Measurements from ENCODE around the gene PIEZO2. TPM values are rescaled to one million over a fixed set of nuclear protein-coding genes. Genes with fewer than 3 reads are reported as not detected.

PIEZO2 gene
- total RNA-seq, 1 experiment from 2014 or later = 0.57 TPM

- Histone ChIP-seq H3K27ac (ENCODE audit: low read length) (no peak overlapping the region), H3K27me3 (ENCODE audit: control insufficient read depth, insufficient read depth, low read length) (no peaks in the 10 kb centered on the region), H3K36me3 (ENCODE audit: control insufficient read depth, insufficient read depth, low read length) (no peaks in the 10 kb centered on the region), H3K4me1 (ENCODE audit: control insufficient read depth, insufficient read depth, low read length) (no peaks in the 10 kb centered on the region), H3K4me3 (ENCODE audit: low read depth in 2 of 2, low read length in 2 of 2) (no peak overlapping the region), H3K9me3 (ENCODE audit: control insufficient read depth, insufficient read depth, low read depth, low read length) (no peaks in the 10 kb centered on the region)
- in situ Hi-C loops (cut with HindIII; ENCODE audit: low pct_unique_long_range_greater_than_20kb, low sequenced_read_pairs) (no loop called here), intact Hi-C loops (cut with micrococcal nuclease; ENCODE audit: unreplicated experiment) (no loop called here)
- ATAC-seq (no peak), DNase-seq (ENCODE audit: low read depth, low spot score) (no peak)
- TF ChIP-seq TCF7L2 (IDR thresholded peaks at IDR 0.05; ENCODE audit: low read depth, low read length) = no peak
- no peak for TF ChIP-seq CTCF (IDR thresholded peaks at IDR 0.05)
- TF ChIP-seq REST (IDR thresholded peaks at IDR 0.05; ENCODE audit: insufficient read depth in 1 of 2, low read depth in 2 of 2, low read length in 1 of 2) = no peak
- no peak for TF ChIP-seq SIN3A (IDR thresholded peaks at IDR 0.05; ENCODE audit: borderline replicate concordance, insufficient read depth, low read depth, low read length)
- TF ChIP-seq POLR2AphosphoS5 (IDR thresholded peaks at IDR 0.05; ENCODE audit: low read depth, low read length) = no peak
- ChIA-PET POLR2A (no interaction called here), CTCF (no interaction called here)
- no TSS peak for BruUV-seq (replicated peaks)
Measured at GRCh38 chr18:10894501-10894900, 254.9 kb downstream of the PIEZO2 start.

GRCh38 chr18:10893761-10894160 is 255.6 kb downstream of the PIEZO2 start:
- ChIA-PET POLR2A (no interaction called here), CTCF (no interaction called here)
- intact Hi-C loops (cut with micrococcal nuclease; ENCODE audit: unreplicated experiment) (no loop called here), in situ Hi-C loops (cut with HindIII; ENCODE audit: low pct_unique_long_range_greater_than_20kb, low sequenced_read_pairs) (no loop called here)
- no peak overlapping the region for H3K27ac ChIP-seq (ENCODE audit: low read length)
- DNase-seq (ENCODE audit: low read depth, low spot score) (no peak), ATAC-seq (no peak)
- H3K27me3 ChIP-seq (ENCODE audit: control insufficient read depth, insufficient read depth, low read length) = no peaks in the 10 kb centered on the region
- no peaks in the 10 kb centered on the region for H3K36me3 ChIP-seq (ENCODE audit: control insufficient read depth, insufficient read depth, low read length)
- H3K4me1 ChIP-seq (ENCODE audit: control insufficient read depth, insufficient read depth, low read length) = no peaks in the 10 kb centered on the region
- no peaks in the 10 kb centered on the region for H3K9me3 ChIP-seq (ENCODE audit: control insufficient read depth, insufficient read depth, low read depth, low read length)
- no TSS peak for BruUV-seq (replicated peaks)
- TF ChIP-seq CTCF (IDR thresholded peaks at IDR 0.05) (no peak), REST (IDR thresholded peaks at IDR 0.05; ENCODE audit: insufficient read depth in 1 of 2, low read depth in 2 of 2, low read length in 1 of 2) (no peak), SIN3A (IDR thresholded peaks at IDR 0.05; ENCODE audit: borderline replicate concordance, insufficient read depth, low read depth, low read length) (no peak), TCF7L2 (IDR thresholded peaks at IDR 0.05; ENCODE audit: low read depth, low read length) (no peak), POLR2AphosphoS5 (IDR thresholded peaks at IDR 0.05; ENCODE audit: low read depth, low read length) (no peak)
- H3K4me3 ChIP-seq (ENCODE audit: low read depth in 2 of 2, low read length in 2 of 2) = no peak overlapping the region

All from Panc1 (cell line).